Thoracic aorta endothelial cell (primary cell): ENCODE results near the gene KLHL33. TPM values are rescaled to one million over a fixed set of nuclear protein-coding genes. Genes with fewer than 3 reads are reported as not detected.

Experiments
- small RNA-seq: library from RNA; depleted of rRNA; stranded (forward); fragments of <200 nt; gene quantifications from one replicate; pipeline ENCODE3, GENCODE V24; 2012
- total RNA-seq: library from RNA; depleted of rRNA; stranded (reverse); fragments of >200 nt; gene quantifications from 2 replicates; pipeline ENCODE4 v1.2.3, GENCODE V29; 2012

The KLHL33 gene
- total RNA-seq = not detected in 2 replicates

DNA sequence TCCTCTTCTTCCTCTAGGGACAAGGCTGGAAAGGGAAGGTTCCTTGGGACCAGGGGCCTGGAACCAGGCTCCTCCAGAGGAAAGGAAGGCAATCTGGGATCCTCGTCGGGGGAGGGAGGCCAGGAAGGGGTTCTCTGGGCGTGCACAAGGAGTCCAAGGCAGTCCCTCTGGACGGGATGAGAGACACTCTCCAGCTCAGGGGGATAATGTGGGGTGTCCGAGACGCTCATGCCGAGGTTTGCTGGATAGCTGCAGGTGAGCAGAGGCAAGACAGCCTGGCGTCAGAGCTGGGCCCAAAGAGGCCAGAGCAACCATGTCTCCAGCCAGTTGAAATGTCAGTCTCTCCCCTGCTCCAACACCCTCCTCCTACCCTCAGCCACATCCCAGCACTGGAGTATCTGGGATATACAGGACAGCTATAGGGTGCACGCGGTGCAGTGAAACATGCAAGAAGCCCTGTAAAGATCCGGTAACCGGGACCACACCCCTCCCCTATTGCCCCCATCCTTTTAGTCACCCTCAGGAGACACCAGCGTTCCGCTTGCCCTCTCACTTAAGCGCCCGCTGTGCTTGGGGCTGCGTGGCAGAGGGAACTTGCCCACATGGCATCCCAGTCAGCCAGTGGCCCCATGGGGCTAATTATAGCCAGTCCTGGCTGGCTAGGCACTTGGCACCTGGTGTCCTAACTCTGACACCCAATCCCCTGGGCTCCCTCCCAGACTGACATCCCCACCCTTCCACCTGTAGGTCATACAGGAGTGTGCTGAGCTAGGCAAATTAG is at the start of gene KLHL33:
Gene KLHL33, minus strand, starts transcription at position 585 of the 781 bp plus-strand sequence. Its CDS starts 355 bp downstream, at position 230.

GRCh38 chr14:20469242-20469889 is 33.4 kb upstream of the KLHL33 start, which contains the start of gene PNP:
Gene PNP (plus strand): TSS chr14:20469406. CDS start chr14:20469525, 119 bp downstream.

GRCh38 chr14:20461225-20462141 is 25.5 kb upstream of the KLHL33 start, which contains the start of gene PIP4P1:
Gene PIP4P1 (minus strand): TSS chr14:20461434. CDS start chr14:20461325, 109 bp downstream.

DNA sequence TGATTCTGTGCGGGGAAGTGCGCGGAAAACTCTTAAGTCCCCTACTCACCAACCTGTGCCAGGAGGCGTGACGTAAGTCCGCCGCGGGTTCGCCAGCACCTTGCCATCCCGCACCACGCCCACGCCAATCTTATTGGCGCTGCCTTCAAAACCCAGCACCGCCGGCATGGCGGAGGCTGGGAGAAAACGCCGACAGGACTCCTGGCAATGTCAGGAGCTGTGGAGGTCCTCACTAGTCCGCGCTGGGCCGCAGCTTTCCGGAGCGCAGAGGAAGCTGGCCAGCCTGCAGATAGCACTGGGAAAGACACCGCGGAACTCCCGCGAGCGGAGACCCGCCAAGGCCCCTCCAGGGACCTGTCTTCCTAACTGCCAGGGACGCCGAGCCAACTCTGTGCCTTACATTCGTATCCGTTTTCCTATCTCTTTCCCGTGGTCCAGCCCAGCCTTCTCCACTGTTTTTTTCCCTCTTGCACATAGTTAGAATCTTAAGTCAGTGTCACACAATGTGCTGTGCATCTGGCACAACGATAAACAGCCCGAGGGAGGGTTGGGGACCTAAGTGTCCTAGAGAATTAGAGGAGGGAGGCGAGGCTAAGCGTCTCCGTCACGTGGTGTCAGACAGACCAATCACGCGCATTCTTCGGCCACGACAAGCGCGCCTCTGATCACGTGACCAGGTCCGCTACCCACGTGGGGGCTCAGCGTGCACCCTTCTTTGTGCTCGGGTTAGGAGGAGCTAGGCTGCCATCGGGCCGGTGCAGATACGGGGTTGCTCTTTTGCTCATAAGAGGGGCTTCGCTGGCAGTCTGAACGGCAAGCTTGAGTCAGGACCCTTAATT is 18.8 kb upstream of the KLHL33 start, which contains the start of the genes APEX1 and OSGEP:
Gene APEX1, plus strand, starts transcription at position 711 of the 839 bp plus-strand sequence. CDS start 420 bp downstream, outside the sequence.
Gene OSGEP, minus strand, starts transcription at position 297 of the 839 bp plus-strand sequence. Its CDS starts 129 bp downstream, at position 168.

DNA sequence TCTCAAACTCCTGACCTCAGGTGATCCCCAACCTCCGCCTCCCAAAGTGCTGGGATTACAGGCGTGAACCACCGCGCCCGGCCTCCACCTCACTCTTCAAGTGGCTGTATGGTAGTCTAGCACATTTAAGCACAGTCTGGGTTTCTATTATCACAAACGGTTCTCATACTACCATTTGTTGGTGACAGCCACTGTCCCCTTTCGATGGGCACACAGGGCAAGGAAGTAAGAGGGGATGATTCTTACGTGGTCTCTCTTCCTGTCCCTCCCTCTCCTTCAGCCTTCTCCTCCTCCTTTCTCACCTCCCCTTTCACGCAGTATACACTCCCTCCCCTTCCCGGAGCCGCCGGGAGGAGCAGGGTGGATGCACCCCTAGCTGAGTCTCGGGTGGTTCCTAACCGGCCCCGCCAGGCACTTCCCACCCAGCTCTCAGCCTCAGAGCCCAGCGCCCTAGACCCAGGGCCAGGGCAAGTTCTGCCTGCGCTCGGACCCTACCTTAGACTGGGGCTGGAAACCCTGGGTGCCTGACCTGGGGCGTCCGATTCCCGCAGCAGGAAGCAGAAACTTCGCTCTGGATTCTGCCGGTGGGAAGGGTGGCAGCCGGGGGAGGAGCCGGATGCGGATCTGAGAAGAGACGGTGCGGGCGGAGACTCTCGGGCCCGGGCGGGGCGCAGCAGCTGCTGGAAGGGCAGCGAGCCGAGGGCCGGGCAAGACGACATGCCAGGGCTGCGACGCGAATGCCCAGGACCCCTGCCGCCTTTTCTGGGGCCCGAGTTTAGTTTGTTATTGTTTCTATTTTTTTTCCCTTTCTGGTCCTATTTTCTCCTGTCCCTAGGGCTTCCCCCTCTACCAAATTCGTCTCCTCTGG is 22.9 kb downstream of the KLHL33 start, which contains the start of gene TEP1:
Gene TEP1, minus strand, starts transcription at position 626 of the 868 bp plus-strand sequence. CDS start 5,062 bp downstream, outside the sequence.

Small RNAs within 50 kb of the gene (small RNA-seq; reads per million reads assigned to genes)
- 4.4 reads per million, percentile 77 among the genes with 10 or more reads in this experiment for gene RNA5SP382

Other genes with a start within 250 kb of the KLHL33 start
- not detected in 2 replicates for gene OR11G2, start 245.3 kb downstream of the KLHL33 start, total RNA-seq
- not detected in 2 replicates for gene OR11H6, start 212.5 kb downstream of the KLHL33 start, total RNA-seq
- not detected in 2 replicates for gene OR11H7, start 207.2 kb downstream of the KLHL33 start, total RNA-seq
- not detected in 2 replicates for gene OR11H4, start 196.9 kb downstream of the KLHL33 start, total RNA-seq
- gene TTC5, start 130.2 kb downstream of the KLHL33 start, total RNA-seq = 17.7 and 28.3 TPM in 2 replicates
- gene CCNB1IP1, start 102.9 kb downstream of the KLHL33 start, total RNA-seq = 35.2 and 41.4 TPM in 2 replicates
- gene PARP2, start 92.5 kb downstream of the KLHL33 start, total RNA-seq = 21.3 and 22.3 TPM in 2 replicates
- gene TEP1, start 22.7 kb downstream of the KLHL33 start, total RNA-seq = 26.5 and 34.8 TPM in 2 replicates
- 39.1 and 46.2 TPM in 2 replicates for gene OSGEP, start 18.6 kb upstream of the KLHL33 start, total RNA-seq
- gene APEX1, start 19.1 kb upstream of the KLHL33 start, total RNA-seq = 83.8 and 85.9 TPM in 2 replicates
- 17.2 and 18.4 TPM in 2 replicates for gene PIP4P1, start 25.3 kb upstream of the KLHL33 start, total RNA-seq
- 298 and 424 TPM in 2 replicates for gene PNP, start 33.2 kb upstream of the KLHL33 start, total RNA-seq
- gene RNASE10, start 69.4 kb upstream of the KLHL33 start, total RNA-seq = not detected in 2 replicates
- gene RNASE9, start 124.9 kb upstream of the KLHL33 start, total RNA-seq = not detected in 2 replicates
- not detected in 2 replicates for gene RNASE11, start 151.8 kb upstream of the KLHL33 start, total RNA-seq
- gene RNASE12, start 155.2 kb upstream of the KLHL33 start, total RNA-seq = not detected in 2 replicates
- not detected in 2 replicates for gene OR6S1, start 205.5 kb upstream of the KLHL33 start, total RNA-seq
- gene RNASE4, start 248.4 kb upstream of the KLHL33 start, total RNA-seq = 7.4 and 7.5 TPM in 2 replicates